HUES48 (cell line): ENCODE results near the gene CCDC61.

Source experiments
- H3K27ac ChIP-seq: one replicate; pipeline ENCODE4 v1.7.0; 2013; ENCODE audit warnings: low read depth, low read length, inconsistent platforms
- H3K27me3 ChIP-seq: 2 replicates; pipeline ENCODE4 v1.6.1; 2013; ENCODE audit warnings: mild to moderate bottlenecking, low read length; ENCODE audit not compliant: control insufficient read depth, insufficient read depth
- H3K36me3 ChIP-seq: 2 replicates; pipeline ENCODE4 v1.6.1; 2013; ENCODE audit warnings: low read length; ENCODE audit not compliant: control insufficient read depth, insufficient read depth
- H3K4me1 ChIP-seq: 2 replicates; pipeline ENCODE4 v1.6.1; 2013; ENCODE audit warnings: mild to moderate bottlenecking, low read length; ENCODE audit not compliant: control insufficient read depth, insufficient read depth
- H3K4me3 ChIP-seq: 2 replicates; pipeline ENCODE4 v1.5.1; 2013; ENCODE audit warnings: mild to moderate bottlenecking, low read depth, low read length
- H3K9ac ChIP-seq: 2 replicates; pipeline ENCODE4 v1.6.1; 2013; ENCODE audit warnings: mild to moderate bottlenecking, low read depth, low read length, moderate library complexity
- H3K9me3 ChIP-seq: 2 replicates; pipeline ENCODE4 v1.6.1; 2013; ENCODE audit warnings: low read length; ENCODE audit not compliant: control insufficient read depth, insufficient read depth

Gene CCDC61

GRCh38 chr19:45999653-46000121 lies 4.4 kb downstream of the CCDC61 start:
- Histone ChIP-seq H3K9me3 (no peaks in the 10 kb centered on the region), H3K9ac (no peak overlapping the region), H3K4me1 (no peaks in the 10 kb centered on the region), H3K27me3 (no peaks in the 10 kb centered on the region), H3K27ac (no peak overlapping the region), H3K4me3 (peak overlapping the region; percentile 76), H3K36me3 (no peaks in the 10 kb centered on the region; the same call in 1 of the 2 replicates)

GRCh38 chr19:46000491-46001246 lies 5.4 kb downstream of the CCDC61 start:
- peak overlapping the region; percentile 76 for H3K4me3 ChIP-seq
- no peak overlapping the region for H3K9ac ChIP-seq

GRCh38 chr19:46002678-46003275 lies 7.5 kb downstream of the CCDC61 start:
- Histone ChIP-seq H3K9me3 (no peaks in the 10 kb centered on the region), H3K9ac (no peak overlapping the region), H3K4me1 (no peaks in the 10 kb centered on the region), H3K4me3 (no peak overlapping the region), H3K27ac (no peak overlapping the region), H3K27me3 (no peaks in the 10 kb centered on the region), H3K36me3 (0 out of 2 replicates have a peak, but pooled peaks cover 4% of the 10 kb centered on the region)

More at GRCh38 chr19:46000491-46001246, 5.4 kb downstream of the CCDC61 start:
- H3K9me3 ChIP-seq = no peaks in the 10 kb centered on the region
- H3K27ac ChIP-seq = no peak overlapping the region
- no peaks in the 10 kb centered on the region for H3K4me1 ChIP-seq
- H3K27me3 ChIP-seq = no peaks in the 10 kb centered on the region
- no peaks in the 10 kb centered on the region; the same call in 1 of the 2 replicates for H3K36me3 ChIP-seq

GRCh38 chr19:46006411-46006810 lies 11.1 kb downstream of the CCDC61 start:
- Histone ChIP-seq H3K4me1 (no peaks in the 10 kb centered on the region), H3K36me3 (0 out of 2 replicates have a peak, but pooled peaks cover 4% of the 10 kb centered on the region), H3K4me3 (no peak overlapping the region), H3K27ac (no peak overlapping the region), H3K27me3 (no peaks in the 10 kb centered on the region), H3K9me3 (no peaks in the 10 kb centered on the region), H3K9ac (no peak overlapping the region)

- peaks cover 4% of the 10 kb centered on the region; the same call in 1 of the 2 replicates for H3K4me1 ChIP-seq
- H3K27ac ChIP-seq = no peak overlapping the region
- H3K9me3 ChIP-seq = no peaks in the 10 kb centered on the region
- H3K27me3 ChIP-seq = peaks cover 9% of the 10 kb centered on the region
- H3K36me3 ChIP-seq = 0 out of 2 replicates have a peak, but pooled peaks cover 4% of the 10 kb centered on the region
- no peak overlapping the region for H3K4me3 ChIP-seq
- H3K9ac ChIP-seq = no peak overlapping the region
Observed at GRCh38 chr19:46009530-46010510, 14.6 kb downstream of the CCDC61 start.

- Histone ChIP-seq H3K27ac (no peak overlapping the region), H3K36me3 (peaks cover 6% of the 10 kb centered on the region), H3K9me3 (no peaks in the 10 kb centered on the region), H3K4me3 (peak overlapping the region; percentile 60), H3K27me3 (peaks cover 23% of the 10 kb centered on the region), H3K4me1 (peaks cover 13% of the 10 kb centered on the region; the same call in 1 of the 2 replicates), H3K9ac (no peak overlapping the region)
Observed at GRCh38 chr19:46014534-46014933, 19.3 kb downstream of the CCDC61 start.

GRCh38 chr19:46014941-46015686 lies 19.8 kb downstream of the CCDC61 start:
- peaks cover 13% of the 10 kb centered on the region; the same call in 1 of the 2 replicates for H3K4me1 ChIP-seq
- peak overlapping the region; percentile 60 for H3K4me3 ChIP-seq
- peaks cover 6% of the 10 kb centered on the region for H3K36me3 ChIP-seq
- H3K9me3 ChIP-seq = no peaks in the 10 kb centered on the region
- H3K9ac ChIP-seq = no peak overlapping the region; the same call in 1 of the 2 replicates
- peaks cover 23% of the 10 kb centered on the region for H3K27me3 ChIP-seq
- H3K27ac ChIP-seq = no peak overlapping the region

- peaks cover 6% of the 10 kb centered on the region for H3K36me3 ChIP-seq
- peaks cover 13% of the 10 kb centered on the region; the same call in 1 of the 2 replicates for H3K4me1 ChIP-seq
- peak overlapping the region; percentile 59 for H3K4me3 ChIP-seq
- H3K27ac ChIP-seq = no peak overlapping the region
- peaks cover 23% of the 10 kb centered on the region for H3K27me3 ChIP-seq
- H3K9ac ChIP-seq = no peak overlapping the region
- H3K9me3 ChIP-seq = no peaks in the 10 kb centered on the region
Observed at GRCh38 chr19:46015687-46016425, 20.6 kb downstream of the CCDC61 start.

GRCh38 chr19:46016426-46017094 lies 21.3 kb downstream of the CCDC61 start:
- Histone ChIP-seq H3K9me3 (no peaks in the 10 kb centered on the region), H3K36me3 (peaks cover 6% of the 10 kb centered on the region), H3K27me3 (peaks cover 23% of the 10 kb centered on the region), H3K9ac (no peak overlapping the region), H3K4me3 (peak overlapping the region; percentile 59), H3K27ac (no peak overlapping the region), H3K4me1 (peaks cover 16% of the 10 kb centered on the region; the same call in 1 of the 2 replicates)
